Esophagus squamous epithelium (tissue), 5 donors: Measurements from ENCODE around the gene AIFM2. TPM values are rescaled to one million over a fixed set of nuclear protein-coding genes. Genes with fewer than 3 reads are reported as not detected.
"Not testable (repeated sequence)": the region's sequence is repeated elsewhere in the genome, so short reads cannot be mapped to it uniquely, and the experiment has no call there.

Experiments
- DNase-seq: peaks from one replicate; lab custom pipeline; 2025; lab: John Stamatoyannopoulos, UW
- H3K27ac ChIP-seq, 4 donors: fragments of 200-600 bp; sonication (generic); one replicate each; pipeline ENCODE4 v1.5.1; 2016 to 2019; ENCODE audit warnings: mild to moderate bottlenecking in 1 of 4
- H3K27me3 ChIP-seq, 4 donors: fragments of 200-600 bp; sonication (generic); 1 replicate in 3 of 4; 2 replicates in 1 of 4; pipeline versions ENCODE4 v1.5.1 to v1.6.0; 2017 to 2021; ENCODE audit warnings: antibody characterized with exemption in 1 of 4
- H3K36me3 ChIP-seq, 3 donors: fragments of 200-600 bp; sonication (generic); one replicate each; pipeline ENCODE4 v1.5.1; 2016 to 2019
- H3K4me1 ChIP-seq, 3 donors: fragments of 200-600 bp; sonication (generic); one replicate each; pipeline ENCODE4 v1.5.1; 2017 to 2019
- H3K4me3 ChIP-seq, 4 donors: fragments of 200-600 bp; sonication (generic); 1 replicate in 3 of 4; 2 replicates in 1 of 4; pipeline ENCODE4 v1.5.1; 2016 to 2019; ENCODE audit warnings: mild to moderate bottlenecking in 2 of 4, moderate library complexity in 1 of 4
- H3K9me3 ChIP-seq, 3 donors: fragments of 200-600 bp; sonication (generic); one replicate each; pipeline ENCODE4 v1.5.1; 2016 to 2019
- CTCF ChIP-seq, 6 experiments: fragments of 450-650 bp in 4 of 6; fragments of 200-600 bp in 2 of 6; sonication (generic) in 2 of 6; IDR thresholded peaks; one replicate each; pipeline ENCODE4 v1.5.1; 2016 to 2019; ENCODE audit warnings: antibody characterized with exemption in 6 of 6, mild to moderate bottlenecking in 4 of 6, moderate library complexity in 4 of 6
- POLR2A ChIP-seq, 4 donors: fragments of 450-650 bp; IDR thresholded peaks; one replicate each; pipeline ENCODE4 v1.6.1; 2017; ENCODE audit warnings: antibody characterized with exemption in 4 of 4, mild to moderate bottlenecking in 4 of 4, moderate library complexity in 3 of 4
- WGBS, 2 donors: methylation state at CpG; one replicate each; pipeline ENCODE4 v1.1.5; 2018; 5-methylcytosine and 5-hydroxymethylcytosine counted together
- intact Hi-C: fragments of 100-400 bp; cut with DNase I; formaldehyde crosslinking; loops from one replicate; pipeline ENCODE4 v1.15.0; 2022
- total RNA-seq, 4 donors: library from RNA; depleted of rRNA; stranded (reverse); fragments of >200 nt; gene quantifications; one replicate each; pipeline ENCODE4 v1.1.0, GENCODE V29; 2016
- donor health status: DM: yes; HTN: yes; CAD: no.

AIFM2 gene
- total RNA-seq: 10 to 100 TPM in 2 of 4 donors, 1 to 10 TPM in 2; 4.9 to 13.4 (median 9.3) TPM

GRCh38 chr10:70132098-70133029, at the start of gene AIFM2:
Gene AIFM2, minus strand, starts transcription at chr10:70132825. Its CDS starts 8,741 bp downstream, at chr10:70124084.
- intact Hi-C loops: no loop called here
- Histone ChIP-seq H3K27me3 (no peaks in the 10 kb centered on the region), H3K4me3 (peak within 1 kb of the TSS; percentile 58 to 88 (median 68)), H3K36me3 (peaks cover 0 to 11% (median 0%) of the 10 kb centered on the region in 3 donors), H3K4me1 (peaks cover 9 to 47% (median 20%) of the 10 kb centered on the region in 3 donors), H3K9me3 (no peaks in the 10 kb centered on the region), H3K27ac (peak within 1 kb of the TSS; percentile 84 to 89 (median 86))
- TF ChIP-seq POLR2A (IDR thresholded peaks at IDR 0.05) (peak in 2 of 4 donors; percentile 53 to 68), CTCF (IDR thresholded peaks at IDR 0.05) (peak in 2 of 6 experiments; percentile 13 to 27)
- DNase-seq: no peak
- WGBS, 2 donors: 9 to 18% methylated on average over 24 to 49 of the region's 80 CpGs

- H3K36me3 ChIP-seq, H3K27ac ChIP-seq, H3K4me1 ChIP-seq, DNase-seq, H3K9me3 ChIP-seq, H3K27me3 ChIP-seq, intact Hi-C loops, H3K4me3 ChIP-seq: not testable (repeated sequence)
- 88 to 90% methylated on average over 8 of the region's 8 CpGs for whole genome bisulfite sequencing, 2 donors
Observed at GRCh38 chr10:70179209-70179608, 46.6 kb upstream of the AIFM2 start.

GRCh38 chr10:70178139-70178725, 45.6 kb upstream of the AIFM2 start:
- H3K36me3 ChIP-seq: no peaks in the 10 kb centered on the region
- TF ChIP-seq POLR2A (IDR thresholded peaks at IDR 0.05) (no peak), CTCF (IDR thresholded peaks at IDR 0.05) (no peak)
- peaks cover 0 to 13% (median 3%) of the 10 kb centered on the region in 3 donors for H3K4me1 ChIP-seq
- WGBS, 2 donors: 80 to 83% methylated on average over 4 of the region's 4 CpGs
- H3K27ac ChIP-seq: no peak overlapping the region
- H3K9me3 ChIP-seq: peaks cover 0 to 8% (median 3%) of the 10 kb centered on the region in 3 donors
- intact Hi-C loops: no loop called here
- DNase-seq: no peak
- no peak overlapping the region for H3K4me3 ChIP-seq
- H3K27me3 ChIP-seq: no peaks in the 10 kb centered on the region

GRCh38 chr10:70176441-70176840, 43.8 kb upstream of the AIFM2 start:
- intact Hi-C loops: no loop called here
- H3K4me1 ChIP-seq: peaks cover 0 to 15% (median 3%) of the 10 kb centered on the region in 3 donors
- no peak overlapping the region for H3K27ac ChIP-seq

GRCh38 chr10:70175516-70175915, 42.9 kb upstream of the AIFM2 start:
- DNase-seq: no peak
- H3K4me1 ChIP-seq: peaks cover 0 to 21% (median 3%) of the 10 kb centered on the region in 3 donors

More at GRCh38 chr10:70176441-70176840, 43.8 kb upstream of the AIFM2 start:
- H3K4me3 ChIP-seq: no peak overlapping the region
- 85% methylated on average over 3 to 5 of the region's 6 CpGs for WGBS, 2 donors
- no peaks in the 10 kb centered on the region for H3K27me3 ChIP-seq
- no peak for TF ChIP-seq POLR2A (IDR thresholded peaks at IDR 0.05)
- H3K36me3 ChIP-seq: no peaks in the 10 kb centered on the region
- DNase-seq: no peak
- H3K9me3 ChIP-seq: peaks cover 0 to 8% (median 3%) of the 10 kb centered on the region in 3 donors

More at GRCh38 chr10:70175516-70175915, 42.9 kb upstream of the AIFM2 start:
- Histone ChIP-seq H3K27me3 (no peaks in the 10 kb centered on the region), H3K9me3 (peaks cover 0 to 8% (median 3%) of the 10 kb centered on the region in 3 donors), H3K27ac (no peak overlapping the region), H3K4me3 (no peak overlapping the region), H3K36me3 (no peaks in the 10 kb centered on the region)
- 87 to 91% methylated on average over 3 of the region's 3 CpGs for WGBS, 2 donors
- intact Hi-C loops: no loop called here
- TF ChIP-seq POLR2A (IDR thresholded peaks at IDR 0.05): no peak
- TF ChIP-seq CTCF (IDR thresholded peaks at IDR 0.05): no peak
